H1 (cell line): ENCODE data around the gene HSDL2. TPM values are rescaled to one million over a fixed set of nuclear protein-coding genes. Genes with fewer than 3 reads are reported as not detected.

Experiments used
- CTCF ChIA-PET: fragments of 300-600 bp; sonication (Branson Sonifier 250); formaldehyde crosslinking; loops from one replicate; lab custom pipeline; 2021; ENCODE audit not compliant: partially characterized antibody; lab: Charles Lee
- POLR2A ChIA-PET: fragments of 300-600 bp; sonication (Branson Sonifier 250); formaldehyde crosslinking; loops from one replicate; lab custom pipeline; 2021; ENCODE audit warnings: inconsistent platforms; ENCODE audit not compliant: partially characterized antibody; lab: Charles Lee
- DNase-seq, 2 experiments: peaks; one replicate each; pipeline versions ENCODE4 v3.0.0 to v3.0.0-alpha.2; 2010 to 2022; ENCODE audit warnings: low spot score in 2 of 2, low read depth in 1 of 2, mixed read lengths in 1 of 2
- FAIRE-seq: peaks from 2 replicates; lab custom pipeline; 2011; peaks lifted over from hg19 to GRCh38; lab: Jason Lieb, UNC
- H2AFZ ChIP-seq: 2 replicates; pipeline ENCODE4 v1.8.1; 2012; ENCODE audit warnings: low read length, inconsistent platforms
- H2AK5ac ChIP-seq: 2 replicates; pipeline ENCODE4 v1.6.1; 2013; ENCODE audit warnings: low read depth, low read length
- H2BK120ac ChIP-seq: replicated peaks from 2 replicates; pipeline ENCODE3; 2013; ENCODE audit warnings: low read depth, low read length, inconsistent platforms
- H2BK12ac ChIP-seq: 2 replicates; pipeline ENCODE4 v1.6.1; 2013; ENCODE audit warnings: low read depth, low read length
- H2BK15ac ChIP-seq: 2 replicates; pipeline ENCODE4 v1.6.1; 2013; ENCODE audit warnings: low read length
- H2BK20ac ChIP-seq: 2 replicates; pipeline ENCODE4 v1.6.1; 2013; ENCODE audit warnings: low read length
- H2BK5ac ChIP-seq: 2 replicates; pipeline ENCODE4 v1.6.1; 2013; ENCODE audit warnings: low read depth, low read length
- H3K14ac ChIP-seq: 2 replicates; pipeline ENCODE4 v1.6.1; 2013; ENCODE audit warnings: inconsistent platforms; ENCODE audit not compliant: insufficient read length
- H3K18ac ChIP-seq: 2 replicates; pipeline ENCODE4 v1.6.1; 2013; ENCODE audit warnings: low read length; ENCODE audit errors: extremely low read depth
- H3K23ac ChIP-seq: 2 replicates; pipeline ENCODE4 v1.6.1; 2013; ENCODE audit warnings: inconsistent platforms; ENCODE audit not compliant: insufficient read length
- H3K23me2 ChIP-seq: 2 replicates; pipeline ENCODE4 v1.6.1; 2013; ENCODE audit warnings: low read depth, low read length
- H3K27ac ChIP-seq: 2 replicates; pipeline ENCODE4 v1.6.1; 2011; ENCODE audit warnings: low read depth, low read length, inconsistent platforms
- H3K27me3 ChIP-seq, 4 experiments: replicated peaks in 1 of 4; 1 replicate in 1 of 4; 2 replicates in 3 of 4; pipeline versions ENCODE4 v1.6.1 to v1.8.1; 2011 to 2013; ENCODE audit warnings: low read length in 3 of 4, mild to moderate bottlenecking in 3 of 4, inconsistent platforms in 2 of 4, mixed read lengths in 2 of 4, moderate library complexity in 1 of 4; ENCODE audit not compliant: control insufficient read depth in 3 of 4, insufficient read depth in 3 of 4; ENCODE audit errors: extremely low read depth in 1 of 4
- H3K36me3 ChIP-seq, 4 experiments: 2 replicates each; pipeline versions ENCODE4 v1.6.1 to v1.8.1; 2011 to 2013; ENCODE audit warnings: mild to moderate bottlenecking in 4 of 4, low read length in 3 of 4, moderate library complexity in 2 of 4, control low read depth in 1 of 4, inconsistent platforms in 1 of 4; ENCODE audit not compliant: insufficient read depth in 4 of 4, control insufficient read depth in 2 of 4
- H3K4ac ChIP-seq: replicated peaks from 2 replicates; pipeline ENCODE3; 2013; ENCODE audit warnings: low read length, low read depth, mixed read lengths, inconsistent platforms; ENCODE audit not compliant: insufficient read length
- H3K4me1 ChIP-seq, 4 experiments: replicated peaks in 1 of 4; 1 replicate in 1 of 4; 2 replicates in 3 of 4; pipeline versions ENCODE4 v1.6.1 to v1.8.1; 2011 to 2013; ENCODE audit warnings: low read length in 3 of 4, inconsistent platforms in 2 of 4, mixed read lengths in 1 of 4; ENCODE audit not compliant: insufficient read depth in 4 of 4, control insufficient read depth in 3 of 4
- H3K4me2 ChIP-seq, 2 experiments: 2 replicates each; pipeline versions ENCODE4 v1.6.1 to v1.8.1; 2011 to 2013; ENCODE audit warnings: low read depth in 2 of 2, low read length in 2 of 2, control low read depth in 1 of 2, inconsistent platforms in 1 of 2, mild to moderate bottlenecking in 1 of 2; ENCODE audit not compliant: insufficient read depth in 1 of 2
- H3K4me3 ChIP-seq, 4 experiments: fragments of 200-600, 300-600 bp in 1 of 4; sonication (generic), shearing (Covaris generic), sonication (Bioruptor Twin) in 1 of 4; 2 replicates each; pipeline versions ENCODE4 v1.5.1 to v1.8.1; 2011 to 2016; ENCODE audit warnings: low read length in 4 of 4, low read depth in 3 of 4, control low read depth in 2 of 4, inconsistent platforms in 2 of 4, mild to moderate bottlenecking in 2 of 4, mixed read lengths in 1 of 4, moderate library complexity in 1 of 4; ENCODE audit not compliant: insufficient read depth in 2 of 4; ENCODE audit errors: extremely low read depth in 1 of 4
- H3K56ac ChIP-seq: replicated peaks from 2 replicates; pipeline ENCODE3; 2013; ENCODE audit warnings: low read depth, mild to moderate bottlenecking, mixed read lengths, low read length, inconsistent platforms; ENCODE audit not compliant: insufficient read length
- H3K79me1 ChIP-seq: 2 replicates; pipeline ENCODE4 v1.6.1; 2013; ENCODE audit warnings: low read depth, low read length, control low read depth
- H3K79me2 ChIP-seq, 2 experiments: 2 replicates each; pipeline versions ENCODE4 v1.6.1 to v1.8.1; 2012 to 2013; ENCODE audit warnings: low read length in 2 of 2, mild to moderate bottlenecking in 2 of 2, inconsistent platforms in 1 of 2; ENCODE audit not compliant: insufficient read depth in 2 of 2, control insufficient read depth in 1 of 2
- H3K9ac ChIP-seq, 4 experiments: replicated peaks in 1 of 4; 1 replicate in 1 of 4; 2 replicates in 3 of 4; pipeline versions ENCODE4 v1.6.1 to v1.8.1; 2011 to 2013; ENCODE audit warnings: low read depth in 3 of 4, low read length in 3 of 4, control low read depth in 2 of 4, mild to moderate bottlenecking in 2 of 4, moderate library complexity in 2 of 4, inconsistent platforms in 1 of 4; ENCODE audit errors: extremely low read depth in 1 of 4
- H3K9me3 ChIP-seq, 2 experiments: 2 replicates each; pipeline versions ENCODE4 v1.6.1 to v1.8.1; 2012 to 2013; ENCODE audit warnings: mild to moderate bottlenecking in 2 of 2, moderate library complexity in 2 of 2, control low read depth in 1 of 2, inconsistent platforms in 1 of 2, low read depth in 1 of 2, low read length in 1 of 2, mixed read lengths in 1 of 2; ENCODE audit not compliant: insufficient read depth in 2 of 2
- H4K20me1 ChIP-seq, 2 experiments: replicated peaks in 1 of 2; 2 replicates each; pipeline versions ENCODE3 to v1.8.1; 2011 to 2013; ENCODE audit warnings: inconsistent platforms in 2 of 2, low read length in 2 of 2, mild to moderate bottlenecking in 1 of 2; ENCODE audit not compliant: insufficient read depth in 2 of 2, control insufficient read depth in 1 of 2
- H4K5ac ChIP-seq: 2 replicates; pipeline ENCODE4 v1.6.1; 2013; ENCODE audit warnings: low read length, low read depth, mixed read lengths, inconsistent platforms; ENCODE audit not compliant: insufficient read length
- H4K8ac ChIP-seq: 2 replicates; pipeline ENCODE4 v1.8.0; 2013; ENCODE audit warnings: mild to moderate bottlenecking, moderate library complexity, low read length, inconsistent platforms; ENCODE audit not compliant: insufficient read depth; ENCODE audit errors: extremely low read depth
- H4K91ac ChIP-seq: replicated peaks from 2 replicates; pipeline ENCODE3; 2013; ENCODE audit warnings: low read length, mixed read lengths, inconsistent platforms; ENCODE audit not compliant: insufficient read length
- CEBPB ChIP-seq: IDR thresholded peaks from 2 replicates; pipeline ENCODE4 v1.6.1; 2012; ENCODE audit warnings: low read depth, low read length
- CHD2 ChIP-seq: IDR thresholded peaks from 2 replicates; pipeline ENCODE4 v1.6.1; 2012; ENCODE audit warnings: low read length, improper control_type of control experiment
- CTBP2 ChIP-seq: IDR thresholded peaks from 2 replicates; pipeline ENCODE4 v1.7.0; 2011; ENCODE audit warnings: borderline replicate concordance, mild to moderate bottlenecking, moderate library complexity, mixed read lengths, low read length; ENCODE audit not compliant: insufficient read depth, insufficient read length
- HDAC2 ChIP-seq, 2 experiments: fragments of 300-600 bp in 1 of 2; sonication (generic) in 1 of 2; IDR thresholded peaks; 2 replicates each; pipeline ENCODE4 v1.6.1; 2011 to 2012; ENCODE audit warnings: low read depth in 2 of 2, low read length in 2 of 2, mild to moderate bottlenecking in 2 of 2, moderate library complexity in 2 of 2, borderline replicate concordance in 1 of 2, inconsistent platforms in 1 of 2
- SIN3A ChIP-seq, 2 experiments: IDR thresholded peaks in 1 of 2; conservative IDR thresholded peaks in 1 of 2; 2 replicates each; pipeline ENCODE4 v1.6.1; 2011 to 2012; ENCODE audit warnings: low read length in 2 of 2, improper control_type of control experiment in 1 of 2, low read depth in 1 of 2, mild to moderate bottlenecking in 1 of 2
- SP2 ChIP-seq: IDR thresholded peaks from 2 replicates; pipeline ENCODE4 v1.6.1; 2012; ENCODE audit warnings: mild to moderate bottlenecking, low read length, inconsistent platforms
- TAF7 ChIP-seq: optimal IDR thresholded peaks from 2 replicates; pipeline ENCODE3; 2011; ENCODE audit warnings: low read depth, mild to moderate bottlenecking, inconsistent platforms, low read length, moderate library complexity, borderline replicate concordance
- YY1 ChIP-seq: IDR thresholded peaks from 2 replicates; pipeline ENCODE4 v1.6.1; 2011; ENCODE audit warnings: low read depth, mild to moderate bottlenecking, low read length
- WGBS, 2 experiments: shearing (Covaris generic) in 1 of 2; methylation state at CpG; one replicate each; pipeline versions ENCODE4 v1.1.6 to v1.1.7; 2013 to 2015; ENCODE audit warnings: low lambda C conversion rate in 2 of 2, mixed read lengths in 2 of 2, inconsistent platforms in 1 of 2, low coverage in 1 of 2, missing lambda C conversion rate in 1 of 2; ENCODE audit not compliant: insufficient replicate concordance in 2 of 2, insufficient coverage in 1 of 2, insufficient read length in 1 of 2; ENCODE audit errors: extremely low coverage in 1 of 2, missing lambda C conversion rate in 1 of 2; 5-methylcytosine and 5-hydroxymethylcytosine counted together
- long read RNA-seq, 2 experiments: library from RNA in 1 of 2; library from capped mRNA in 1 of 2; stranded (forward); transcript quantifications; one replicate each; pipeline ENCODE4 v2.0.0, GENCODE V29; 2021; ENCODE audit warnings: inconsistent platforms in 1 of 2
- polyA minus RNA-seq, 3 experiments: library from RNA; depleted of rRNA, polyadenylated mRNA; stranded (reverse); fragments of >200 nt; gene quantifications; 1 replicate in 2 of 3; 2 replicates in 1 of 3; pipeline ENCODE4 v1.2.3, GENCODE V29; 2011
- polyA plus RNA-seq, 7 experiments: library from polyadenylated mRNA; depleted of rRNA in 3 of 7; stranded (reverse) in 5 of 7; unstranded in 2 of 7; fragments of >200 nt in 5 of 7; fragments of 200-250 nt in 2 of 7; gene quantifications; 1 replicate in 5 of 7; 2 replicates in 1 of 7; 4 replicates in 1 of 7; pipeline versions ENCODE4 v1.2.1 to v1.2.3, GENCODE V29; 2011 to 2013; ENCODE audit warnings: missing spikeins in 2 of 7, mixed read lengths in 2 of 7
- total RNA-seq: library from RNA; stranded (reverse); fragmentation: NEBNext Ultra II Directional; extraction: Animal tissue kit (Norgen Biotek cat#: 25700); gene quantifications from 2 replicates; pipeline ENCODE4 v1.2.1, GENCODE V29; 2021

Gene HSDL2
- total RNA-seq (15.4 and 16.4 TPM in 2 replicates), polyA plus RNA-seq (2011; rRNA removed) (3.1 and 6.6 TPM in 2 replicates), polyA minus RNA-seq (2011; rRNA and poly(A)+ RNA removed) (11.7 and 27.7 TPM in 2 replicates)
- polyA plus RNA-seq (2011; cell fraction: cytosol; rRNA removed): 8.7 TPM
- 3.3 TPM for polyA plus RNA-seq (2011; cell fraction: nucleus; rRNA removed)
- polyA plus RNA-seq (2012, experiment 1 of 2): 12.7 to 18.9 TPM (median 15.6 TPM) in 4 replicates
- polyA plus RNA-seq (2012, experiment 2 of 2): 1.2 TPM
- polyA plus RNA-seq (2013, experiment 1 of 2): 14.5 TPM
- 14.3 TPM for polyA plus RNA-seq (2013, experiment 2 of 2)
- polyA minus RNA-seq (2011; cell fraction: cytosol; rRNA and poly(A)+ RNA removed): 9.5 TPM
- 24.4 TPM for polyA minus RNA-seq (2011; cell fraction: nucleus; rRNA and poly(A)+ RNA removed)
- long read RNA-seq, experiment 1, transcript HSDL2-202 (11 exons, 3,350 nt): major isoform, 5 of 23 reads
- long read RNA-seq, experiment 1, partial matches to known transcripts: 9 of 23 reads
- long read RNA-seq, experiment 1, other reads (novel, unspliced or antisense): 9 of 23 reads
- long read RNA-seq, experiment 2, transcript HSDL2-202 (11 exons, 3,350 nt): major isoform, 16 of 30 reads
- long read RNA-seq, experiment 2, partial matches to known transcripts: 7 of 30 reads
- long read RNA-seq, experiment 2, other reads (novel, unspliced or antisense): 5 of 30 reads

GRCh38 chr9:112380102-112380824 lies at the start of gene HSDL2:
TSS of gene HSDL2 (plus strand) at chr9:112380108. CDS start at chr9:112380164, 56 bp downstream.
- H3K4ac ChIP-seq: peak within 1 kb of the TSS; percentile 88
- no peaks in the 10 kb centered on the region; the same call in 1 of the 2 replicates for H3K79me1 ChIP-seq
- H3K23ac ChIP-seq: no peak within 1 kb of the TSS
- no peaks in the 10 kb centered on the region for H3K9me3 ChIP-seq
- H3K27ac ChIP-seq: peak within 1 kb of the TSS; percentile 86
- no peak within 1 kb of the TSS for H4K91ac ChIP-seq
- no peak within 1 kb of the TSS for H2BK20ac ChIP-seq
- H2BK15ac ChIP-seq: peak within 1 kb of the TSS; percentile 62; the same call in 1 of the 2 replicates
- H3K56ac ChIP-seq: peak within 1 kb of the TSS; percentile 91
- peak within 1 kb of the TSS; percentile 56; the same call in 1 of the 2 replicates for H2AFZ ChIP-seq
- H3K9ac ChIP-seq: peak within 1 kb of the TSS; percentile 79 to 91 (median 87)
- H3K36me3 ChIP-seq: no peaks in the 10 kb centered on the region
- FAIRE-seq (no peak), DNase-seq (no peak)
- no peak within 1 kb of the TSS for H3K14ac ChIP-seq
- H3K27me3 ChIP-seq: no peaks in the 10 kb centered on the region
- peak within 1 kb of the TSS; percentile 98 for H4K5ac ChIP-seq
- H2BK12ac ChIP-seq: 0 out of 2 replicates have a peak within 1 kb of the TSS, but pooled peaks have one; percentile 76
- no peaks in the 10 kb centered on the region; a peak in 3 of 7 replicates for H3K4me1 ChIP-seq
- H2AK5ac ChIP-seq: no peak within 1 kb of the TSS
- H3K4me2 ChIP-seq: peak within 1 kb of the TSS; percentile 81
- H4K8ac ChIP-seq: peak within 1 kb of the TSS; percentile 94; the same call in 1 of the 2 replicates
- peak within 1 kb of the TSS; percentile 90 for H2BK5ac ChIP-seq
- CTCF ChIA-PET: interaction anchor here (0.9 to 3.0 kb wide), 6 partner anchors 11 to 286 kb away, joined by 3 to 22 read pairs (median 4); partner anchors contain the start of gene KIAA1958
- H4K20me1 ChIP-seq: no peaks in the 10 kb centered on the region
- POLR2A ChIA-PET: interaction anchor here (1.0 to 2.6 kb wide), 8 partner anchors 9 to 260 kb away, joined by 3 to 15 read pairs (median 4); no protein-coding TSS in a partner anchor
- H3K23me2 ChIP-seq: peaks cover 5% of the 10 kb centered on the region
- H3K18ac ChIP-seq: peak within 1 kb of the TSS; percentile 86
- H3K79me2 ChIP-seq: peaks cover 0 to 13% of the 10 kb centered on the region in 2 experiments; a peak in 2 of 4 replicates
- peak within 1 kb of the TSS; percentile 88 to 93 (median 90) for H3K4me3 ChIP-seq
- WGBS, 2 experiments: 6% methylated on average over 30 of the region's 43 CpGs; no CpG with 5 or more reads in 1 of the 2 experiments
- no peak within 1 kb of the TSS for H2BK120ac ChIP-seq
- TF ChIP-seq CEBPB: peak; percentile 16; the same call in 1 of the 2 replicates
- no peak for TF ChIP-seq TAF7
- TF ChIP-seq CHD2: no peak
- TF ChIP-seq YY1: no peak
- TF ChIP-seq SIN3A (conservative IDR thresholded peaks at IDR 0.05 in 1 of 2, IDR thresholded peaks at IDR 0.05 in 1 of 2; ENCODE audit: low read depth in 1 of 2, low read length in 2 of 2): no peak
- TF ChIP-seq HDAC2 (IDR thresholded peaks at IDR 0.05; ENCODE audit: borderline replicate concordance in 1 of 2, low read depth in 2 of 2, low read length in 2 of 2): no peak
- TF ChIP-seq CTBP2: no peak
- no peak for TF ChIP-seq SP2
